GM12892 (cell line): Measurements from ENCODE around the gene STXBP4.

ENCODE experiments used
- DNase-seq: peaks from one replicate; pipeline ENCODE4 v3.0.0; 2011; ENCODE audit not compliant: insufficient read length
- FAIRE-seq: peaks from 2 replicates; lab custom pipeline; 2011; peaks lifted over from hg19 to GRCh38; lab: Jason Lieb, UNC
- POLR2A ChIP-seq: IDR thresholded peaks from 2 replicates; pipeline ENCODE4 v1.6.1; 2011; ENCODE audit warnings: low read depth, low read length, control low read depth
- POLR2AphosphoS5 ChIP-seq: IDR thresholded peaks from 2 replicates; pipeline ENCODE4 v1.6.1; 2011; ENCODE audit warnings: low read depth, low read length, control low read depth
- TAF1 ChIP-seq: IDR thresholded peaks from 2 replicates; pipeline ENCODE4 v1.6.1; 2011; ENCODE audit warnings: low read depth, mild to moderate bottlenecking, control low read depth, low read length, borderline replicate concordance

Gene STXBP4

DNA sequence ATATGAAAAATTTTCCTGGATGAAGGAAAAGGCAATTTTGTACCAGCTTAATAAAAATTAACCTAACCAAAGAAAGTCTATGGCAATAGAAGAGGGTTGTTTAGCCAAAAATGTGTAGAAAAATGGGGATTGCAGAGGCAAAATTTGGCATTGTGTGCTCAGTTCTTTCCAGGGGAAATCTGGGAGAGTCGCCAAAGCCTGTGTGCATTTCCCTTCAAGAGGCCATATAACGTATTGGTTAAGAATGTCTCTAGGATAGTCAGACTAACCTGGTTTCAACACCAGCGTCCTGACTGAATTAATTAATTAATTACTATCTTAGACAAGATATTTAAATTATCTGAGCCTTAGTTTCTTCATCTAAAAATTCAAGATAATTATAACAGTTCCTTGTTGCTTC, 251.4 kb downstream of the STXBP4 start:
- TF ChIP-seq POLR2A (no peak), POLR2AphosphoS5 (no peak), TAF1 (no peak)
- FAIRE-seq (no peak), DNase-seq (no peak)
